ENCODE measurements around the gene CCDC38. TPM values are rescaled to one million over a fixed set of nuclear protein-coding genes. Genes with fewer than 3 reads are reported as not detected.

The CCDC38 gene
- total RNA-seq, 1 donor, result not detected

DNA sequence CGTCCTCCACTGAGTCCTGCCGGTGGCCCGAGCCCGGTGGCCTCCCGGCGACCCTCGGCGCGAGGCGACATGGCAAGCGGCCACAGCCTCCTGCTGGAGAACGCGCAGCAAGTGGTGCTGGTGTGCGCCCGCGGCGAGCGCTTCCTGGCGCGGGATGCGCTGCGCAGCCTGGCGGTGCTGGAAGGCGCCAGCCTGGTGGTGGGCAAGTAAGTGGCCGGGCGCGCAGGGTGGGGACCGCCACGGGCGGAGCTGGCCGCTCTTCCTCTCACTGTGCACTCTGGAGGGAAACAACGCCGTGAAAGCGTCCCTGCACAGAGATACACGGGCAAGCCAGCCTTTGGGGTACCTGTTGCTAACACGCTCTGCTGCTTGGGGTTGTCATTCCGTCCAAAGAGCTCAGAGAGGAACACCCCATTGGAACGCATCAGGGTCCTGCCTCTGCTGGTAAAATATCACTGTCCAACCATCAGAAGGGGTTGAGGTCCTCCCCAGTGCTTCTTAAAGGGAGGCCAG, 972 bp upstream of the CCDC38 start, which contains the start of gene AMDHD1:
Gene AMDHD1 (plus strand): TSS at position 2 of the 513 bp plus-strand sequence. CDS start 68 bp downstream, at position 70.
- Histone ChIP-seq H3K4me1 (ENCODE audit: insufficient read depth, low read length) (peaks cover 13% of the 10 kb centered on the region), H3K9me3 (ENCODE audit: low read depth, low read length) (no peaks in the 10 kb centered on the region), H3K4me3 (ENCODE audit: low read length) (peak within 1 kb of the TSS; percentile 90), H3K27me3 (ENCODE audit: insufficient read depth, low read length) (no peaks in the 10 kb centered on the region)

GRCh38 chr12:95942101-95942523, 302 bp downstream of the CCDC38 start:
- H3K4me1 ChIP-seq (ENCODE audit: insufficient read depth, low read length), result peaks cover 13% of the 10 kb centered on the region
- H3K9me3 ChIP-seq (ENCODE audit: low read depth, low read length), result no peaks in the 10 kb centered on the region
- H3K4me3 ChIP-seq (ENCODE audit: low read length), result peak overlapping the region; percentile 90
- no peaks in the 10 kb centered on the region for H3K27me3 ChIP-seq (ENCODE audit: insufficient read depth, low read length)

DNA sequence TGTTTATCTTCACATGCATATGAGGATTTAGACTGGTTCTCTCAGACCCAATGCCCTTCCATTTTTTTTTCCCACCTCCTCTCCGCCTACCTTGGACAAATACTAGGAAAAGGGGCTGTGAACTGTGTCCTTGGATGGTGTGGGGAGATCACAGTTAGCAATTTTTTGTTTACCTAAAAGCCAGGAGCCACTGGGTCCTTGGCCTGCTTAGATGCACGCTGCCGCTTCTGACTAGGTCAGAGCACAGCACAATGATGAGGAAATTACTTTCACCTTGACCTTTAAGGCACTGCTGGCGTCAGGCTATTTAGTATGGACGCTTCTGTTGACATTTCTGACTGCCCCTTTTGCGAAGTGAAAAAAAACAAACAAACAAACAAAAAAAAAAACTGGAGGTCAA, 1.9 kb downstream of the CCDC38 start:
- Histone ChIP-seq H3K9me3 (ENCODE audit: low read depth, low read length) (no peaks in the 10 kb centered on the region), H3K4me1 (ENCODE audit: insufficient read depth, low read length) (peaks cover 13% of the 10 kb centered on the region), H3K27me3 (ENCODE audit: insufficient read depth, low read length) (no peaks in the 10 kb centered on the region), H3K4me3 (ENCODE audit: low read length) (no peak overlapping the region)

DNA sequence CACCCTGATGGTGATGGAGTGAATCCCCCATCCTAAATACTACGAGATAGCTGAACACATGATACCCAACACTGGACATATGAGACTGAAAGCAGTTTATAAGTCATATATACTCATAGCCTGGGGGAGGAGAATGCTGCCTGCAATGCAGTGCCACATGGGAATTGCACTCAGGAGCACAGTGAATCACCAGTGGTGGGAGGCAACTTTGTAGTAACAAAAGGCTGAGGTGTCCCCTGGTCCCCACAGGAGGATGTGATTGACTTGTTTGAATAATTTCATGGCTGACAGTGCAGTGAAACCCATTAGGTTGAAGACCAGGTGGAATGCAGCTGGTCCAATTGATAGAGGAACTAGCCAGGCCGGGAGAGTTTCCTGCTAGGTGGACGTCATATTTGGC, 20.2 kb downstream of the CCDC38 start:
- H3K9me3 ChIP-seq (ENCODE audit: low read depth, low read length), result no peaks in the 10 kb centered on the region
- no peaks in the 10 kb centered on the region for H3K27me3 ChIP-seq (ENCODE audit: insufficient read depth, low read length)
- no peaks in the 10 kb centered on the region for H3K4me1 ChIP-seq (ENCODE audit: insufficient read depth, low read length)
- H3K4me3 ChIP-seq (ENCODE audit: low read length), result no peak overlapping the region

DNA sequence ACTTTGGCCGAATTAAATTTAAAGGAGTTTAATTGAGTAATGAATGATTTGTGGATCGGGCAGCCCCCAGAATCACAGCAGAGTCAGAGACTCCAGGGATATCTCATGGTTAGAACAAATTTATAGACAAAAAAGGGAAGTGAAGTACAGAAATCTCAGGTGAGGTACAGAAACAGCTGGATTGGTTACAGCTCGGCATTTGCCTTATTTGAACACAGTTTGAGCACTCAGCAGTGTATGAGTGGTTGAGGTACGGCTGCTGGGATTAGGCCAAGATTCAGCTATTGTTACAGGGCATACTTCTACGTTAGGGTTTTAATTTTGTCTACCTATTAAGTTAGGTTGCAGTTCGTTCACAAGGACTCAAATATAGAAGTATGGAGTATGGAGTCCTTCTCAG, 23.3 kb downstream of the CCDC38 start:
- H3K9me3 ChIP-seq (ENCODE audit: low read depth, low read length), result no peaks in the 10 kb centered on the region
- no peaks in the 10 kb centered on the region for H3K4me1 ChIP-seq (ENCODE audit: insufficient read depth, low read length)
- H3K27me3 ChIP-seq (ENCODE audit: insufficient read depth, low read length), result no peaks in the 10 kb centered on the region
- no peak overlapping the region for H3K4me3 ChIP-seq (ENCODE audit: low read length)

DNA sequence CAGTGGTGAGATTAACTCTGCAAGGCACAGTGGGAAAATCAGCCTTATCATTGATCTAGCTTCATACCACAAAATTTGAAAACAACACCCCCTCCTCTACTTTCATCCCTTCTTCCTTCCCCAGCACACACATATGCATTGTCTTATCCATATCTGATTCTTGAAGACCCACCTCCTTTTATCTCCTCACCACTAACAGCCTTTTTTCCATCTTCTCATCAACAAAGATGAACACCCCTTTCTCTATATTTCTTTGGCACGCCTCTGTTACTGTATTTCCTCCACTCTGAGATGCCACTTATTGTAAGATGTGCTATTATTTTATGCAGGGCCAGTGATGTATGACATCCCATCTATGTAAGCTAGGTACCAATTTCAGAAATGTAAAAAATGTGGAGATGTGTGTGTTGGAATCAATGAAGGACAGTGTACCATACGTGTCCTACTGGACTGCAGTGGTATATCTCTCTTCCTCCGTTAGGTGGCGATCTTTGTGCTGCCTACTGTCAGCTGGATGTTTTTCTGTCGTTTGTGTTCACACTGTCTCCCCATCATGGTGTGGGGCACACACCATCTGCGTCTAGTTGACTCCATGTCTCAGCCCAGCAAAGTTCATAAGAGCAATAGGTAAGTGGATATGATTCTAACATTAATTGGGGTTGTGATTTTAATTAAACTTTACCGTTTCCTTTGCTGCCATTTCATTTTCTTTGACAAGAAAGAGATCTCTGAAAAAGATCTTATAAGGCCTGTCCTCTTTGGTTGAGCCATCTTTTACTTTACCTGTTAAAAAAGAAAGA, 24.0 kb downstream of the CCDC38 start:
- Histone ChIP-seq H3K27me3 (ENCODE audit: insufficient read depth, low read length) (no peaks in the 10 kb centered on the region), H3K4me3 (ENCODE audit: low read length) (no peak overlapping the region), H3K9me3 (ENCODE audit: low read depth, low read length) (no peaks in the 10 kb centered on the region), H3K4me1 (ENCODE audit: insufficient read depth, low read length) (no peaks in the 10 kb centered on the region)

DNA sequence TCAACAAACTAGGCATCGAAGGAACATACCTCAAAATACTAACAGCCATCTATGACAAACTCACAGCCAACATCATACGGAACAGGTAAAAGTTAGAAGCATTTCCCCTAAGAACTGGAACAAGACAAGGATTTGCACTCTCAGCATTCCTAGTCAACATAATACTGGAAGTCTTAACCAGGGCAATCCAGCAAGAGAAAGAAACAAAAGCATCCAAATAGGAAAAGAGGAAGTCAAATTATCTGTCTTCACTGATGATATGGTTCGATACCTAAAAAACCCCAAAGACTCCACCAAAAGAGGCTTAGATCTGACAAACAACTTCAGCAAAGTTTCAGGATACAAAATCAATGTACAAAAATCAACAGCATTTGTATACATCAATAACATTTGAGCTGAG, 32.5 kb downstream of the CCDC38 start:
- H3K4me3 ChIP-seq (ENCODE audit: low read length), result no peak overlapping the region
- no peaks in the 10 kb centered on the region for H3K9me3 ChIP-seq (ENCODE audit: low read depth, low read length)
- H3K4me1 ChIP-seq (ENCODE audit: insufficient read depth, low read length), result no peaks in the 10 kb centered on the region
- H3K27me3 ChIP-seq (ENCODE audit: insufficient read depth, low read length), result peaks cover 9% of the 10 kb centered on the region

DNA sequence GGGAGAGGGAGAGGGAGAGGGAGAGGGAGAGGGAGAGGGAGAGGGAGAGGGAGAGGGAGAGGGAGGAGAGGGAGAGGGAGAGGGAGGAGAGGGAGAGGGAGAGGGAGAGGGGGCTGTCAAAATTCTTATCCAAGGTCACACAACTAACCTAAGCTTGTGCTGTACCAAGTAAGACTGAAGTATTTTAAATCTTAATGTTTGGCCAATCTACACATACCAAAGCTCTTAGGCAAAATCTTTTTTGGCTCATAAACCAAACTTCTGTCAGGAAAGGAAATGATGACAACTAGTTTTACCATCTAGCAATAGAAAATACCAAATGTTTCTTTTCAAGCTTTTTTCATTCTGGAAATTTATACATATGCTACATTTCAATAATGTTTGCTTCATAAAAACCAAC, 33.8 kb downstream of the CCDC38 start:
- Histone ChIP-seq H3K27me3 (ENCODE audit: insufficient read depth, low read length) (peaks cover 21% of the 10 kb centered on the region), H3K4me3 (ENCODE audit: low read length) (no peak overlapping the region), H3K9me3 (ENCODE audit: low read depth, low read length) (peaks cover 3% of the 10 kb centered on the region), H3K4me1 (ENCODE audit: insufficient read depth, low read length) (no peaks in the 10 kb centered on the region)

- Histone ChIP-seq H3K4me3 (ENCODE audit: low read length) (no peak overlapping the region), H3K4me1 (ENCODE audit: insufficient read depth, low read length) (no peaks in the 10 kb centered on the region), H3K9me3 (ENCODE audit: low read depth, low read length) (peaks cover 10% of the 10 kb centered on the region), H3K27me3 (ENCODE audit: insufficient read depth, low read length) (peaks cover 33% of the 10 kb centered on the region)
Measured at GRCh38 chr12:95898081-95898480, 44.3 kb downstream of the CCDC38 start.

DNA sequence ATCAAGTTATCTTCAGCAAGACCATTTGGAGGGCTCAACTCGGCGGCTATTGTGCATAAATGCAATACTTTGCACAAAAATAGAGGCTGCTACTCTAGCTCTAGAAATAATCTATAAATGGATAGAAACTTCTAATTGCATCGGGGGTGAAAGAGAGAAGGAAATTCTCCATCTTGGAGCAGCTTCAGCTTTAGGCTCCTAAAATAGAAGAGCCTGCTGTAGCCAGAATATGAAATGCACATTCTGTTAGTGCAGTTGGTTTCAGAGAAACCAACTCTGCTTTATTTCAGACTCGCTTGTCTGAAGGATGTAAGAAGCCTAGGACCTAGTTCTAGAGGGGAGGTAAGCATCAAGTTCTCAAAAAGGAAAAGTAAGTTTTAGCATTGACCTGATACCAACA, 45.6 kb downstream of the CCDC38 start:
- no peak overlapping the region for H3K4me3 ChIP-seq (ENCODE audit: low read length)
- H3K27me3 ChIP-seq (ENCODE audit: insufficient read depth, low read length), result peaks cover 24% of the 10 kb centered on the region
- no peaks in the 10 kb centered on the region for H3K9me3 ChIP-seq (ENCODE audit: low read depth, low read length)
- H3K4me1 ChIP-seq (ENCODE audit: insufficient read depth, low read length), result no peaks in the 10 kb centered on the region

DNA sequence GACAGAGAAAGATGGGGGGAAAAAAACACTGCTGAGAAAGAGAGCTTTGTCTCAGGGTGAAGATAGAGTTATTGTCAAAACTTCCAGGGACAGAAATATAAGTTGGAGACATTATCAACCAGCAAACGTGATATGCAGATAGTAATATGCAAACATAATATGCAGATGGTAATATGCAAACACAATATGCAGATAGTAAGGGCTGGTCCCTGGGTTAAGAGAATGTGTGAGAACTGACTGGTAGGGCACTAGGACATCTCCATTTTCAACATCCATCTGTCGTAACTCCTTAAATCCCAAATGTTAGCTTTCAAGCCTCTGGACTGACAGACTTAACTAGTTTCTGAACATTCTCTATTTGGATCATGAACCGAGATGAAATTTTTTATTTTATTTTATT, 51.5 kb downstream of the CCDC38 start:
- no peak overlapping the region for H3K4me3 ChIP-seq (ENCODE audit: low read length)
- H3K4me1 ChIP-seq (ENCODE audit: insufficient read depth, low read length), result no peaks in the 10 kb centered on the region
- H3K27me3 ChIP-seq (ENCODE audit: insufficient read depth, low read length), result no peaks in the 10 kb centered on the region
- H3K9me3 ChIP-seq (ENCODE audit: low read depth, low read length), result no peaks in the 10 kb centered on the region

DNA sequence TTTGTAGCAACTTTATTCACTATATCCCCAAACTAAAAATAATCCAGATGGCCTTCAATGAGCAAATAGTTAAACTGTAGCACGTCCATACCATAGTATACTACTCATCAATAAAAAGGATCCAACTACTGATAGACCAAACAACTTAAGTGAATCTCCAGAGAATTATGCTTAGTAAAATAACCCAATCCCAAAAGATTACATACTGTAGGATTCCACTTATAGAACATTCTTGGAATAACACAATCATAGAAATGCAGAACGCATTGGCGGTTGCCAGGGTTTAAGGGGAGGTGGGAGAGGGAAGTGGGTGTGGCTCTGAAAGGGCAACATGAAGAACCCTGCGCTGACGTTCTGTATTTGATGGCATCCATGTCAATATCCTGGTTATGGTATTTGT, 55.1 kb downstream of the CCDC38 start:
- Histone ChIP-seq H3K27me3 (ENCODE audit: insufficient read depth, low read length) (peaks cover 4% of the 10 kb centered on the region), H3K4me1 (ENCODE audit: insufficient read depth, low read length) (no peaks in the 10 kb centered on the region), H3K9me3 (ENCODE audit: low read depth, low read length) (no peaks in the 10 kb centered on the region), H3K4me3 (ENCODE audit: low read length) (no peak overlapping the region)

- Histone ChIP-seq H3K4me3 (ENCODE audit: low read length) (no peak overlapping the region), H3K4me1 (ENCODE audit: insufficient read depth, low read length) (no peaks in the 10 kb centered on the region), H3K9me3 (ENCODE audit: low read depth, low read length) (no peaks in the 10 kb centered on the region), H3K27me3 (ENCODE audit: insufficient read depth, low read length) (peaks cover 4% of the 10 kb centered on the region)
Measured at GRCh38 chr12:95884998-95885397, 57.4 kb downstream of the CCDC38 start.

DNA sequence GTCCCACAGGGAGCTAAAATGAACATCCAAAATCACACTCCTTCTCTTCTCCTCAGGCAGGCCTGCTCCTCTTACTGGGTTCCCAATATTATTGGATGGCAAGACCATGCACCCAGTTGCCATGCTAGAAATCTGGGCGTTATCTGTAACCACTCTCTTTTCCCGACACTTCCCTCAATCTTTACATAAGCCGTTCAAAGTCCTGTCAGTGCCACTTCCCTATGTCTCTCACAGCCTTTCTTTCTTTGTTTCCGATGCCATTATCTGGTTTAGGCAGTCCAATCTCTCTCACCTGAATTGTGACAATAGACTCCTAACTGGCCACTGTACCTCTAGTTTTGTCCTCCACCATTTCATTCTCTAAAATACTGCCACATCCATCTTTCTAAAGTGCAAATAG, 59.5 kb downstream of the CCDC38 start:
- Histone ChIP-seq H3K9me3 (ENCODE audit: low read depth, low read length) (no peaks in the 10 kb centered on the region), H3K4me3 (ENCODE audit: low read length) (no peak overlapping the region), H3K4me1 (ENCODE audit: insufficient read depth, low read length) (no peaks in the 10 kb centered on the region), H3K27me3 (ENCODE audit: insufficient read depth, low read length) (peaks cover 4% of the 10 kb centered on the region)

GRCh38 chr12:95882080-95882479, 60.3 kb downstream of the CCDC38 start:
- Histone ChIP-seq H3K27me3 (ENCODE audit: insufficient read depth, low read length) (peaks cover 4% of the 10 kb centered on the region), H3K9me3 (ENCODE audit: low read depth, low read length) (no peaks in the 10 kb centered on the region), H3K4me1 (ENCODE audit: insufficient read depth, low read length) (no peaks in the 10 kb centered on the region), H3K4me3 (ENCODE audit: low read length) (no peak overlapping the region)
